ENCODE results near the gene NCOR2. TPM values are rescaled to one million over a fixed set of nuclear protein-coding genes. Genes with fewer than 3 reads are reported as not detected.

The NCOR2 gene
- total and polyA plus RNA-seq, 12 donors: 46.9 to 200 (median 132) TPM

GRCh38 chr12:124548854-124549378 is 18.5 kb downstream of the NCOR2 start:
- peaks cover 50 to 95% (median 81%) of the 10 kb centered on the region in 9 donors for H3K4me1 ChIP-seq

DNA sequence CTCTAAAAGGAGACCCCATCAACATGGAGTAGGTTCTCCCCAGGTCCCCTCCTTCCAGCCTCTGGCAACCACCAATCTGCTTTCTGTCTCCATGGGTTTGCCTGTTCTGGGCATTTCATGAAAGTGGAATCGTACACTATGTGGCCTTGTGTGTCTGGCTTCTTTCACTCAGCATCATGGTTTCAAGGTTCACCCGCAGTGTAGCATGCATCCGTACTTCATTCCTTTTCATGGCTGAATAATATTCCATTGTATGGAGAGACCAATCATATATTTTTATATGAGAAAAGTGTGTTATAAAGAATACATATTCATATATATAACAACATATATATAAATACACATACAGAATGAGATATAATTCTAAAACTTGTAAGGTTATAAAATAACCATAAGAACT is 19.8 kb downstream of the NCOR2 start:
- H3K4me3 ChIP-seq: no peak overlapping the region
- WGBS, 2 donors: 91 to 96% methylated on average over 3 of the region's 3 CpGs
- DNase-seq: no peak

More at GRCh38 chr12:124548854-124549378, 18.5 kb downstream of the NCOR2 start:
- peak in 1 of 2 donors; percentile 46 for DNase-seq
- peak in 6 of 8 donors; percentile 15 to 34 (median 16) for ATAC-seq
- no peak for TF ChIP-seq CTCF (IDR thresholded peaks at IDR 0.05)
- 41 to 44% methylated on average over 24 of the region's 24 CpGs for WGBS, 2 donors
- H3K9me3 ChIP-seq: no peaks in the 10 kb centered on the region
- H3K36me3 ChIP-seq: peaks cover 0 to 12% (median 0%) of the 10 kb centered on the region in 9 donors
- intact Hi-C loops (cut with DNase I): no loop called here
- H3K27ac ChIP-seq: peak overlapping the region in 7 of 10 donors; percentile 6 to 77 (median 27)
- H3K4me3 ChIP-seq: no peak overlapping the region
- H3K27me3 ChIP-seq: no peaks in the 10 kb centered on the region

DNA sequence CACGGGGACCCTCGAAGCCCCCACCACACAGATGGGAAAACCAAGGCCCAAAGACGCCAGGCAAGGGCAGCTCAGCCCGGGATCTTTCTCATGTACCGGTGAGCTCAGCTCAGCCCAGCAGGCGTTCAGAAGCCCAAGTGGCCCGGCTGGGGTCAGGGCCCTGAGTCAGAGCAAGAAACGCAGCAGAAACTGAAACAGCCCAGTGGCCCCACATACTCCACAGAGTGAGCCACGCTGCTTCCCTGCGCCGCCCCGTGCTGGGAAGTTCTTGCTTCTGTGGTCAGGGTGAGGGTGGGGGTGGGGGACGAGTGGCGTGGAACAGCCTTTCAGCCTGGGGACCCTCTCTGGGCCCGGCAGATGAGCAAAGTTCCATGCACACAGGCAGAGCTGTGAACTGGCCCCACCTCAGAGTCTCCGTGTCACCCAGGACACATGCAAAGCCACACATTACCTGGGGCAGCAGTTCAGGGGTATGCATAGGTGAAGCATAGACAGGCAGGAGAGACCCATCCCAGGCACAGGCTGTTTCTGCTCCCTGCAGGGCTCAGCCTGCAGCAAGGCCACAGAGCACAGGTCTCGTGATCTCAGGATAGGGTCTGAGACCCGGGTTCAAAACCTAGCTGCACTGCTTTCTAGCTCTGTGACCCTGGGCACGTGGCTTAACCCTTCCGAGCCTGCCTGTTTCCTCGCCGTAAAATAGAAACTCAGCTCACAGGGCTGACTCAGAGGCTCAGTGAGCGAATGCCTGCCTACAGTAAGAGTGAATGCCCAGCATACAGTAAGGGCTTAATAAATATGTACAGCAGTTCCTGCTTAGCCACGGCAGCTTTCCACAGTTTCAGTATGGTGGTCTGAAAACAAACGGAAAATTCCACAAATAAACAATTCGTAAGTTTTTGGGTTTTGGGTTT is 21.6 kb downstream of the NCOR2 start:
- WGBS, 2 donors: 82 to 91% methylated on average over 26 of the region's 26 CpGs

More for the DNA sequence above, 19.8 kb downstream of the NCOR2 start:
- Histone ChIP-seq H3K27ac (no peak overlapping the region), H3K27me3 (no peaks in the 10 kb centered on the region), H3K9me3 (no peaks in the 10 kb centered on the region), H3K36me3 (peaks cover 0 to 9% (median 0%) of the 10 kb centered on the region in 9 donors), H3K4me1 (peaks cover 58 to 95% (median 87%) of the 10 kb centered on the region in 9 donors)
- ATAC-seq: no peak
- intact Hi-C loops (cut with DNase I): no loop called here
- no peak for TF ChIP-seq CTCF (IDR thresholded peaks at IDR 0.05)

More for the DNA sequence above, 21.6 kb downstream of the NCOR2 start:
- Histone ChIP-seq H3K27ac (peak overlapping the region in 1 of 10 donors; percentile 41), H3K9me3 (no peaks in the 10 kb centered on the region), H3K36me3 (peaks cover 0 to 9% (median 0%) of the 10 kb centered on the region in 9 donors), H3K4me1 (peaks cover 52 to 84% (median 79%) of the 10 kb centered on the region in 9 donors), H3K27me3 (no peaks in the 10 kb centered on the region), H3K4me3 (no peak overlapping the region)
- intact Hi-C loops (cut with DNase I): no loop called here
- no peak for TF ChIP-seq CTCF (IDR thresholded peaks at IDR 0.05)
- DNase-seq (no peak), ATAC-seq (no peak)

Data from heart right ventricle (tissue), 16 donors.